HepG2 (cell line): ENCODE measurements around the gene GALK2. TPM values are rescaled to one million over a fixed set of nuclear protein-coding genes. Genes with fewer than 3 reads are reported as not detected.

ENCODE experiments used
- BATF2 ChIP-seq: sonication (generic); formaldehyde crosslinking; IDR thresholded peaks from 2 replicates; pipeline ENCODE4 v1.8.0; 2022; ENCODE audit warnings: mild to moderate bottlenecking, missing genetic modification reagents, moderate library complexity
- HOXA9 ChIP-seq: sonication (generic); formaldehyde crosslinking; IDR thresholded peaks from 2 replicates; pipeline ENCODE4 v1.8.1; 2022; ENCODE audit warnings: missing genetic modification reagents, mild to moderate bottlenecking, moderate library complexity, borderline replicate concordance
- PAXIP1 ChIP-seq: sonication (generic); formaldehyde crosslinking; conservative IDR thresholded peaks from 2 replicates; pipeline ENCODE4 v1.4.0; 2020; ENCODE audit warnings: mild to moderate bottlenecking, missing genetic modification reagents, moderate library complexity
- SAP130 ChIP-seq: IDR thresholded peaks from 2 replicates; pipeline ENCODE4 v1.6.1; 2016; ENCODE audit warnings: low read depth
- ZNF124 ChIP-seq: sonication (generic); formaldehyde crosslinking; IDR thresholded peaks from 2 replicates; pipeline ENCODE4 v1.4.0; 2020; ENCODE audit warnings: missing genetic modification reagents
- ZNF160 ChIP-seq: sonication (generic); formaldehyde crosslinking; IDR thresholded peaks from 2 replicates; pipeline ENCODE4 v1.8.0; 2022; ENCODE audit warnings: mild to moderate bottlenecking, inconsistent platforms, missing genetic modification reagents
- ZNF501 ChIP-seq: sonication (generic); formaldehyde crosslinking; IDR thresholded peaks from 2 replicates; pipeline ENCODE4 v1.5.1; 2020; ENCODE audit warnings: mild to moderate bottlenecking, moderate library complexity, missing genetic modification reagents
- ZNF724P ChIP-seq: sonication (generic); formaldehyde crosslinking; IDR thresholded peaks from 2 replicates; pipeline ENCODE4 v1.8.0; 2022; ENCODE audit warnings: missing genetic modification reagents, borderline replicate concordance
- ZNF747 ChIP-seq: sonication (generic); formaldehyde crosslinking; IDR thresholded peaks from 2 replicates; pipeline ENCODE4 v1.8.1; 2023; ENCODE audit warnings: missing genetic modification reagents, mild to moderate bottlenecking, borderline replicate concordance
- polyA plus RNA-seq, 8 experiments: library from polyadenylated mRNA; depleted of rRNA in 3 of 8; stranded (reverse) in 7 of 8; unstranded in 1 of 8; fragments of >200 nt; fragmentation: Illumina TruSeq in 4 of 8; extraction: Trizol in 4 of 8; gene quantifications; 2 replicates each; pipeline versions ENCODE4 v1.2.1 to v1.2.3, GENCODE V29; 2011 to 2016; ENCODE audit warnings: low read depth in 4 of 8, missing spikeins in 1 of 8, mixed read lengths in 1 of 8; ENCODE audit not compliant: insufficient read depth in 1 of 8
- total RNA-seq, 5 experiments: library from RNA; depleted of rRNA; stranded (reverse); fragments of >200 nt; fragmentation: Illumina TruSeq; extraction: Trizol; gene quantifications; 2 replicates each; pipeline ENCODE4 v1.2.3, GENCODE V29; 2016; ENCODE audit warnings: low read depth in 1 of 5
- TF ChIP-seq, protein P1 (sequence below): sonication (generic); formaldehyde crosslinking; IDR thresholded peaks from 2 replicates; pipeline ENCODE4 v1.4.0; 2020; ENCODE audit warnings: mild to moderate bottlenecking, missing genetic modification reagents

GALK2 gene
- total and polyA plus RNA-seq, 2 of the 13 experiments (the other 11 are each of a cell fraction or from before 2014, with no cell fraction given) = 17.6 to 32.8 TPM

- TF ChIP-seq HOXA9 (CRISPR knock-in tag) (peak; percentile 32; the same call in 1 of the 2 replicates), ZNF501 (CRISPR knock-in tag) (peak; percentile 68), ZNF124 (CRISPR knock-in tag) (peak; percentile 3; the same call in 1 of the 2 replicates), SAP130 (peak; percentile 7; the same call in 1 of the 2 replicates), BATF2 (CRISPR knock-in tag) (0 out of 2 replicates have a peak, but pooled peaks have one; percentile 59), ZNF160 (no peak), ZNF747 (CRISPR knock-in tag) (no peak), PAXIP1 (no peak), ZNF724P (CRISPR knock-in tag) (no peak)
- TF ChIP-seq, protein P1, sequence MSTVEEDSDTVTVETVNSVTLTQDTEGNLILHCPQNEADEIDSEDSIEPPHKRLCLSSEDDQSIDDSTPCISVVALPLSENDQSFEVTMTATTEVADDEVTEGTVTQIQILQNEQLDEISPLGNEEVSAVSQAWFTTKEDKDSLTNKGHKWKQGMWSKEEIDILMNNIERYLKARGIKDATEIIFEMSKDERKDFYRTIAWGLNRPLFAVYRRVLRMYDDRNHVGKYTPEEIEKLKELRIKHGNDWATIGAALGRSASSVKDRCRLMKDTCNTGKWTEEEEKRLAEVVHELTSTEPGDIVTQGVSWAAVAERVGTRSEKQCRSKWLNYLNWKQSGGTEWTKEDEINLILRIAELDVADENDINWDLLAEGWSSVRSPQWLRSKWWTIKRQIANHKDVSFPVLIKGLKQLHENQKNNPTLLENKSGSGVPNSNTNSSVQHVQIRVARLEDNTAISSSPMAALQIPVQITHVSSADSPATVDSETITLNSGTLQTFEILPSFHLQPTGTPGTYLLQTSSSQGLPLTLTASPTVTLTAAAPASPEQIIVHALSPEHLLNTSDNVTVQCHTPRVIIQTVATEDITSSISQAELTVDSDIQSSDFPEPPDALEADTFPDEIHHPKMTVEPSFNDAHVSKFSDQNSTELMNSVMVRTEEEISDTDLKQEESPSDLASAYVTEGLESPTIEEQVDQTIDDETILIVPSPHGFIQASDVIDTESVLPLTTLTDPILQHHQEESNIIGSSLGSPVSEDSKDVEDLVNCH (CRISPR knock-in tag) = no peak
Observed at GRCh38 chr15:49155834-49156627, 14.0 kb upstream of the GALK2 start (continued).
